Heart left ventricle (tissue), 16 donors: Measurements from ENCODE around the gene TANC2. TPM values are rescaled to one million over a fixed set of nuclear protein-coding genes. Genes with fewer than 3 reads are reported as not detected.
A peak's percentile ranks its signal among the peaks of the same experiment; 100 is the strongest.

Experiments used
- ATAC-seq, 4 donors: fragments of 200-7000 bp; cut with Tn5 transposase; one replicate each; pipeline ENCODE4 v1.9.1; 2020 to 2022; ENCODE audit warnings: moderate library complexity in 4 of 4, mild to moderate bottlenecking in 3 of 4, moderate number of reproducible peaks in 1 of 4
- DNase-seq, 5 donors: peaks; one replicate each; pipeline ENCODE4 v3.0.0-alpha.2; 2020
- H3K27ac ChIP-seq, 12 donors: fragments of 200-600 bp; sonication (generic) in 4 of 12; one replicate each; pipeline versions ENCODE4 v1.5.0 to v1.8.0; 2016 to 2022; ENCODE audit warnings: mild to moderate bottlenecking in 2 of 12
- H3K27me3 ChIP-seq, 9 donors: fragments of 200-600 bp; sonication (generic) in 2 of 9; one replicate each; pipeline versions ENCODE4 v1.5.1 to v1.8.0; 2016 to 2022; ENCODE audit warnings: mild to moderate bottlenecking in 3 of 9
- H3K36me3 ChIP-seq, 9 donors: fragments of 200-600 bp; sonication (generic) in 2 of 9; one replicate each; pipeline versions ENCODE4 v1.5.0 to v1.8.0; 2018 to 2022; ENCODE audit warnings: mild to moderate bottlenecking in 2 of 9
- H3K4me1 ChIP-seq, 12 donors: fragments of 200-600 bp; sonication (generic) in 4 of 12; one replicate each; pipeline versions ENCODE4 v1.5.0 to v1.8.0; 2016 to 2022; ENCODE audit warnings: mild to moderate bottlenecking in 3 of 12
- H3K4me3 ChIP-seq, 12 donors: fragments of 200-600 bp; sonication (generic) in 4 of 12; one replicate each; pipeline versions ENCODE4 v1.5.0 to v1.8.0; 2017 to 2022; ENCODE audit warnings: mild to moderate bottlenecking in 9 of 12, moderate library complexity in 4 of 12
- H3K9me3 ChIP-seq, 12 donors: fragments of 200-600 bp; sonication (generic) in 4 of 12; one replicate each; pipeline versions ENCODE4 v1.5.0 to v1.8.0; 2016 to 2022; ENCODE audit warnings: mild to moderate bottlenecking in 1 of 12
- POLR2A ChIP-seq, 2 donors: fragments of 450-650 bp; IDR thresholded peaks; one replicate each; pipeline ENCODE4 v1.6.1; 2017; ENCODE audit warnings: antibody characterized with exemption in 2 of 2, mild to moderate bottlenecking in 2 of 2, moderate library complexity in 2 of 2
- WGBS, 4 donors: extraction: QIAGEN DNeasy Blood & Tissue Kit in 2 of 4; methylation state at CpG; one replicate each; pipeline versions ENCODE4 v1.1.5 to v1.1.7; 2013 to 2018; 5-methylcytosine and 5-hydroxymethylcytosine counted together
- intact Hi-C, 10 donors: fragments of 100-400 bp; cut with DNase I; formaldehyde crosslinking; loops; one replicate each; pipeline versions ENCODE4 v1.11.1 to v1.14.2; 2022
- polyA plus RNA-seq, 2 donors: library from polyadenylated mRNA; stranded (reverse); fragments of 200-250 nt; gene quantifications; one replicate each; pipeline ENCODE4 v1.2.3, GENCODE V29; 2013
- total RNA-seq, 9 donors: library from RNA; depleted of rRNA in 2 of 9; stranded (reverse); fragments of >200 nt in 2 of 9; fragmentation: NEBNext Ultra II Directional in 3 of 9; extraction: Animal tissue kit (Norgen Biotek cat#: 25700) in 3 of 9; gene quantifications; one replicate each; pipeline versions ENCODE4 v1.1.0 to v1.2.4, GENCODE V29; 2016 to 2023
- TF ChIP-seq, protein P1 (sequence below), 12 donors: fragments of 200-600 bp; sonication (generic) in 4 of 12; IDR thresholded peaks; one replicate each; pipeline versions ENCODE4 v1.5.0 to v1.8.0; 2018 to 2022; ENCODE audit warnings: antibody characterized with exemption in 12 of 12, mild to moderate bottlenecking in 5 of 12
- donor health status: ischemic (EF 13 %, LVEDD 7.1; RV severe dilation, severe dysfunction).
- donor health status: healthy with polysubstance abuse.
- donor health status: DM: no; HTN: yes; CAD: no.
- donor health status: DM: no; HTN: no; CAD: no.
- donor health status: ischemic (EF 25% LVEDD 6.9; RV normal size, moderate dysfunction).
- donor health status: ischemic (EF 25% LVEDD 5.7; RV mildly dilated, moderate dysfunction).
- donor health status: healthy.
- donor health status: DM: yes; HTN: yes; CAD: no.
- donor health status: ischemic (EF 35%, LVEDD 5.7; RV mildly dilated, moderate dysfunction).
- donor health status: nonischemic (EF 11% LVEDD 7.7; RV severe dilation, severe dysfunction).
- donor health status: DM: yes; HTN: yes; CAD: no.
- donor health status: PGD.
- donor health status: ischemic (EF 29% LVEDD 5.4; RV normal size, mild dysfunction).
- donor health status: nonischemic (EF 23%, LVEDD 6.1; RV moderate dilation, normal function).

Gene TANC2
- total and polyA plus RNA-seq, 11 donors: 2.3 to 19.1 (median 7.5) TPM

DNA sequence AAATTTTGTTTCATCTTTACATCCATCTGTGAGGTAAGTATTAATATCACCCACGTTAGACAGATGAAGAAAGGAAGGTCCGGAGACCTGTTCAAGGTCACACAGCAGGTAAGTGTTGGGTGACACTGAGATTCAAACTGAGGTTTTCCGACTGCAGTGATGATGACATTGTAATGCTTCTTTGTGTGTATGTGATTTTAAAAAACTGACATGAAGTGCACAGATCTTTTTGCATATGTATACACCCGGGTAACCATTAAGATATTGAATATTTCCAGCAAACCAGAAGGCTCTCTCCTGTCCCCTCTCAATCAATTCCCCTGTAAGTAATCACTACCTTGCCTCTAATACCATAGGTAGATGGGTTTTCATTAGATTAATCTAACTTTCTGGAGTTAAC, 1.5 kb upstream of the TANC2 start:
- Histone ChIP-seq H3K9me3 (no peaks in the 10 kb centered on the region), H3K36me3 (no peaks in the 10 kb centered on the region), H3K27me3 (no peaks in the 10 kb centered on the region), H3K4me1 (peaks cover 0 to 31% (median 20%) of the 10 kb centered on the region in 12 donors), H3K27ac (no peak overlapping the region), H3K4me3 (no peak overlapping the region)
- DNase-seq (no peak), ATAC-seq (no peak)
- TF ChIP-seq, protein P1, sequence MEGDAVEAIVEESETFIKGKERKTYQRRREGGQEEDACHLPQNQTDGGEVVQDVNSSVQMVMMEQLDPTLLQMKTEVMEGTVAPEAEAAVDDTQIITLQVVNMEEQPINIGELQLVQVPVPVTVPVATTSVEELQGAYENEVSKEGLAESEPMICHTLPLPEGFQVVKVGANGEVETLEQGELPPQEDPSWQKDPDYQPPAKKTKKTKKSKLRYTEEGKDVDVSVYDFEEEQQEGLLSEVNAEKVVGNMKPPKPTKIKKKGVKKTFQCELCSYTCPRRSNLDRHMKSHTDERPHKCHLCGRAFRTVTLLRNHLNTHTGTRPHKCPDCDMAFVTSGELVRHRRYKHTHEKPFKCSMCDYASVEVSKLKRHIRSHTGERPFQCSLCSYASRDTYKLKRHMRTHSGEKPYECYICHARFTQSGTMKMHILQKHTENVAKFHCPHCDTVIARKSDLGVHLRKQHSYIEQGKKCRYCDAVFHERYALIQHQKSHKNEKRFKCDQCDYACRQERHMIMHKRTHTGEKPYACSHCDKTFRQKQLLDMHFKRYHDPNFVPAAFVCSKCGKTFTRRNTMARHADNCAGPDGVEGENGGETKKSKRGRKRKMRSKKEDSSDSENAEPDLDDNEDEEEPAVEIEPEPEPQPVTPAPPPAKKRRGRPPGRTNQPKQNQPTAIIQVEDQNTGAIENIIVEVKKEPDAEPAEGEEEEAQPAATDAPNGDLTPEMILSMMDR (IDR thresholded peaks at IDR 0.05): no peak
- TF ChIP-seq POLR2A (IDR thresholded peaks at IDR 0.05): no peak
- intact Hi-C loops: loop anchor here in 3 of 10 donors (2.0 to 10.0 kb wide), 3 partner anchors 150 to 290 kb away; no protein-coding TSS in a partner anchor
- 74 to 85% (median 80%) methylated on average over 4 of the region's 4 CpGs for WGBS, 4 donors

- intact Hi-C loops: loop anchor here in 5 of 10 donors (2.0 to 10.0 kb wide), 6 partner anchors 68 to 290 kb away; no protein-coding TSS in a partner anchor
- H3K27me3 ChIP-seq: no peaks in the 10 kb centered on the region
- TF ChIP-seq POLR2A (IDR thresholded peaks at IDR 0.05): no peak
- TF ChIP-seq, protein P1 (IDR thresholded peaks at IDR 0.05): no peak
- H3K4me1 ChIP-seq: peaks cover 0 to 31% (median 20%) of the 10 kb centered on the region in 12 donors
- ATAC-seq (no peak), DNase-seq (no peak)
- H3K4me3 ChIP-seq: peak overlapping the region in 10 of 12 donors; percentile 26 to 90 (median 75)
- 76 to 84% (median 79%) methylated on average over 19 of the region's 19 CpGs for WGBS, 4 donors
- peak overlapping the region in 11 of 12 donors; percentile 64 to 81 (median 74) for H3K27ac ChIP-seq
- H3K9me3 ChIP-seq: no peaks in the 10 kb centered on the region
- no peaks in the 10 kb centered on the region for H3K36me3 ChIP-seq
Measured at GRCh38 chr17:62965174-62965685, 805 bp upstream of the TANC2 start.

DNA sequence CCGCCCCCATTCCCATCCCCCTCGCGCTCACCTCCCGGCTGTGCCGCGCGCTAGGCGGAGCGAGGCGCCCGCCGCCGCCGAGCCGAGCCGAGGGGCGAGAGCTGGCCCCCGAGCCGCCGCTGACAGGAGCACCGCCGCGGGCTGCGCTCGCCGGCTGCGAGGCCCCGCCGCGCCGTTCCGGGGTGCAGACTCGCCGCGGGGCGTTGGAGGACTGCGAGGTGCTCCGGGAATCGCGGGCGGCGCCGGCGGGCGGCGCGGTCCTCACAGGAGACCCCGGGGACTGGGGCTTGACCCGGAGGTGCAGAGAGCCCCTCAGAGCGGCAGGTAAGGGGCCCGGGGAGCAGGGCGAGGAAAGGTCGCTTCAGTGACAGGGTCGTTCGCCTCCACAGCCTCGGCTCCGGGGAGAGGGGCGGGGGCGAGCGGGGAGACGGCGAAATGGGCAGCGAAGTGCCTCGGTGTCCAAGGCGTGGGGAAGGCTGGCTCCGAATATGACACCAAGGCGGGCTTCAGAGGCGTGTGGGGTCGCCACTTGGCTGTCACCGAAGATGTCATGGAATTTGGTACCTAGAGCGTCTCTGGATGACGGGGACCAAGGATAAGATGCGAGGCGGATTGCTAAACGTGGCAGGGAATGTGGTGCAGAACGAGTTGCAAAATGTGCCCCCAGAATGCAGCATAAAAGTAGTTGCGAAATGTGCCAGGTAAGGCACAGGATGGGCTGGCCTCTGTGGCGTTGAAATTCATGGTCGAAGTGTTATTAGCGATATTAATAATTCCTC, 580 bp downstream of the TANC2 start:
- 0 to 1% (median 1%) methylated on average over 35 to 80 of the region's 80 CpGs for WGBS, 4 donors
- ATAC-seq: peak in 3 of 4 donors; percentile 33 to 77 (median 69)
- Histone ChIP-seq H3K4me1 (peaks cover 0 to 31% (median 20%) of the 10 kb centered on the region in 12 donors), H3K36me3 (no peaks in the 10 kb centered on the region), H3K4me3 (peak overlapping the region; percentile 64 to 90 (median 78)), H3K27ac (peak overlapping the region; percentile 20 to 83 (median 64)), H3K9me3 (no peaks in the 10 kb centered on the region), H3K27me3 (no peaks in the 10 kb centered on the region)
- intact Hi-C loops: loop anchor here in 4 of 10 donors (5.0 to 10.0 kb wide), 5 partner anchors 69 to 292 kb away; no protein-coding TSS in a partner anchor
- TF ChIP-seq, protein P1 (IDR thresholded peaks at IDR 0.05): no peak
- no peak for TF ChIP-seq POLR2A (IDR thresholded peaks at IDR 0.05)
- peak in 2 of 5 donors; percentile 74 to 84 for DNase-seq

- Histone ChIP-seq H3K27ac (peak overlapping the region in 2 of 12 donors; percentile 62 to 83), H3K4me1 (peaks cover 0 to 31% (median 20%) of the 10 kb centered on the region in 12 donors), H3K4me3 (peak overlapping the region in 11 of 12 donors; percentile 65 to 90 (median 80)), H3K36me3 (no peaks in the 10 kb centered on the region), H3K9me3 (no peaks in the 10 kb centered on the region), H3K27me3 (no peaks in the 10 kb centered on the region)
- DNase-seq: no peak
- no peak for ATAC-seq
- WGBS, 4 donors: 15 to 21% (median 18%) methylated on average over 4 of the region's 4 CpGs
- TF ChIP-seq, protein P1 (IDR thresholded peaks at IDR 0.05): no peak
- TF ChIP-seq POLR2A (IDR thresholded peaks at IDR 0.05): no peak
- intact Hi-C loops: loop anchor here in 4 of 10 donors (5.0 to 10.0 kb wide), 5 partner anchors 70 to 292 kb away; no protein-coding TSS in a partner anchor
Measured at GRCh38 chr17:62967205-62967529, 1.1 kb downstream of the TANC2 start.
